H9 (cell line): ENCODE results near the gene ODAD2. TPM values are rescaled to one million over a fixed set of nuclear protein-coding genes. Genes with fewer than 3 reads are reported as not detected.

Experiments used
- DNase-seq: peaks from one replicate; pipeline ENCODE4 v3.0.0-alpha.2; 2017
- H2AFZ ChIP-seq: one replicate; pipeline ENCODE4 v1.6.1; 2013; ENCODE audit warnings: mild to moderate bottlenecking, low read length, control low read depth, moderate library complexity
- H2AK5ac ChIP-seq: 2 replicates; pipeline ENCODE4 v1.6.1; 2013; ENCODE audit warnings: low read length, control low read depth, mixed read lengths; ENCODE audit not compliant: insufficient read length
- H2BK120ac ChIP-seq: one replicate; pipeline ENCODE4 v1.6.1; 2013; ENCODE audit warnings: low read depth, mild to moderate bottlenecking, low read length, control low read depth, inconsistent platforms; ENCODE audit not compliant: poor library complexity, severe bottlenecking
- H2BK12ac ChIP-seq: 2 replicates; pipeline ENCODE4 v1.6.1; 2013; ENCODE audit warnings: low read length, control low read depth, mixed read lengths, low read depth; ENCODE audit not compliant: insufficient read length
- H2BK15ac ChIP-seq: 2 replicates; pipeline ENCODE4 v1.6.1; 2013; ENCODE audit warnings: low read depth, low read length, control low read depth
- H2BK20ac ChIP-seq: one replicate; pipeline ENCODE4 v1.6.1; 2013; ENCODE audit warnings: low read depth, mild to moderate bottlenecking, low read length, control low read depth, inconsistent platforms; ENCODE audit not compliant: poor library complexity, severe bottlenecking
- H2BK5ac ChIP-seq: 2 replicates; pipeline ENCODE4 v1.6.1; 2013; ENCODE audit warnings: low read length, control low read depth, mixed read lengths; ENCODE audit not compliant: insufficient read length
- H3K14ac ChIP-seq: 2 replicates; pipeline ENCODE4 v1.6.1; 2013; ENCODE audit warnings: low read length, control low read depth; ENCODE audit not compliant: insufficient read depth
- H3K18ac ChIP-seq: 2 replicates; pipeline ENCODE4 v1.6.1; 2013; ENCODE audit warnings: low read depth, mild to moderate bottlenecking, mixed read lengths, low read length, control low read depth; ENCODE audit not compliant: insufficient read length
- H3K23ac ChIP-seq: 2 replicates; pipeline ENCODE4 v1.6.1; 2013; ENCODE audit warnings: low read length, control low read depth, mixed read lengths, low read depth; ENCODE audit not compliant: insufficient read length
- H3K23me2 ChIP-seq: 2 replicates; pipeline ENCODE4 v1.6.1; 2013; ENCODE audit warnings: low read depth, mild to moderate bottlenecking, mixed read lengths, low read length, control low read depth; ENCODE audit not compliant: insufficient read length, poor library complexity, severe bottlenecking
- H3K27ac ChIP-seq: 2 replicates; pipeline ENCODE4 v1.5.1; 2013; ENCODE audit warnings: low read length, control low read depth, mixed read lengths, low read depth; ENCODE audit not compliant: insufficient read length
- H3K27me3 ChIP-seq: 2 replicates; pipeline ENCODE4 v1.6.1; 2013; ENCODE audit warnings: low read length, control low read depth, inconsistent platforms; ENCODE audit not compliant: insufficient read depth
- H3K4ac ChIP-seq: 2 replicates; pipeline ENCODE4 v1.6.1; 2013; ENCODE audit warnings: low read depth, mild to moderate bottlenecking, control low read depth, inconsistent platforms, low read length, moderate library complexity
- H3K4me1 ChIP-seq: 2 replicates; pipeline ENCODE4 v1.6.1; 2013; ENCODE audit warnings: low read length, control low read depth, inconsistent platforms; ENCODE audit not compliant: insufficient read depth
- H3K4me2 ChIP-seq: 2 replicates; pipeline ENCODE4 v1.6.1; 2013; ENCODE audit warnings: low read length, control low read depth, mixed read lengths; ENCODE audit not compliant: insufficient read length, insufficient read depth
- H3K56ac ChIP-seq: 2 replicates; pipeline ENCODE4 v1.6.1; 2013; ENCODE audit warnings: low read depth, mild to moderate bottlenecking, mixed read lengths, low read length, control low read depth; ENCODE audit not compliant: insufficient read length
- H3K79me1 ChIP-seq: 2 replicates; pipeline ENCODE4 v1.6.1; 2013; ENCODE audit warnings: low read depth, mild to moderate bottlenecking, moderate library complexity, low read length, control low read depth, inconsistent platforms; ENCODE audit not compliant: insufficient read depth, poor library complexity, severe bottlenecking
- H3K79me2 ChIP-seq: 2 replicates; pipeline ENCODE4 v1.6.1; 2013; ENCODE audit warnings: low read length, control low read depth, inconsistent platforms; ENCODE audit not compliant: insufficient read depth
- H3K9ac ChIP-seq: 2 replicates; pipeline ENCODE4 v1.6.1; 2013; ENCODE audit warnings: low read length, control low read depth, mixed read lengths; ENCODE audit not compliant: insufficient read length; ENCODE audit errors: extremely low read depth
- H3K9me3 ChIP-seq: one replicate; pipeline ENCODE4 v1.6.1; 2013; ENCODE audit warnings: low read depth, low read length, inconsistent platforms; ENCODE audit not compliant: control insufficient read depth
- H3T11ph ChIP-seq: one replicate; pipeline ENCODE4 v1.6.1; 2013; ENCODE audit warnings: mild to moderate bottlenecking, low read length, control low read depth, inconsistent platforms
- H4K20me1 ChIP-seq: one replicate; pipeline ENCODE4 v1.6.1; 2013; ENCODE audit not compliant: control insufficient read depth, insufficient read length, insufficient read depth
- H4K5ac ChIP-seq: 2 replicates; pipeline ENCODE4 v1.6.1; 2013; ENCODE audit warnings: low read depth, mild to moderate bottlenecking, mixed read lengths, low read length, control low read depth; ENCODE audit not compliant: insufficient read length
- H4K8ac ChIP-seq: replicated peaks from 2 replicates; pipeline ENCODE4 v1.6.1; 2013; ENCODE audit warnings: low read length, control low read depth, mixed read lengths, low read depth; ENCODE audit not compliant: insufficient read length
- H4K91ac ChIP-seq: 2 replicates; pipeline ENCODE4 v1.6.1; 2013; ENCODE audit warnings: low read depth, mild to moderate bottlenecking, moderate library complexity, mixed read lengths, low read length, control low read depth; ENCODE audit not compliant: insufficient read length
- H3K27ac Mint-ChIP-seq, 3 experiments: 2 replicates in 2 of 3; 3 replicates in 1 of 3; pipeline ENCODE4 v1.8.0; 2020 to 2021; ENCODE audit warnings: mixed read lengths in 3 of 3, mild to moderate bottlenecking in 1 of 3, moderate library complexity in 1 of 3
- H3K27me3 Mint-ChIP-seq: 2 replicates; pipeline ENCODE4 v1.8.0; 2021; ENCODE audit warnings: low read depth, mild to moderate bottlenecking, moderate library complexity, mixed read lengths
- H3K36me3 Mint-ChIP-seq, 3 experiments: 2 replicates in 2 of 3; 3 replicates in 1 of 3; pipeline ENCODE4 v1.8.0; 2020 to 2021; ENCODE audit warnings: low read depth in 3 of 3, mixed read lengths in 3 of 3; ENCODE audit not compliant: insufficient read depth in 1 of 3
- H3K4me1 Mint-ChIP-seq, 2 experiments: 2 replicates each; pipeline ENCODE4 v1.8.0; 2020; ENCODE audit warnings: mixed read lengths in 2 of 2
- H3K4me3 Mint-ChIP-seq, 2 experiments: 2 replicates in 1 of 2; 3 replicates in 1 of 2; pipeline ENCODE4 v1.8.0; 2020 to 2021; ENCODE audit warnings: mild to moderate bottlenecking in 2 of 2, mixed read lengths in 2 of 2, moderate library complexity in 1 of 2
- H3K9me3 Mint-ChIP-seq, 2 experiments: 2 replicates in 1 of 2; 3 replicates in 1 of 2; pipeline ENCODE4 v1.8.0; 2020; ENCODE audit warnings: mild to moderate bottlenecking in 2 of 2, mixed read lengths in 2 of 2, moderate library complexity in 1 of 2
- CTCF ChIP-seq: fragments of 200-600 bp; sonication (generic); conservative IDR thresholded peaks from 3 replicates; pipeline ENCODE4 v1.8.0; 2021; ENCODE audit warnings: antibody characterized with exemption, mild to moderate bottlenecking
- WGBS: extraction: QIAGEN DNeasy Blood & Tissue Kit; methylation state at CpG from one replicate; pipeline ENCODE4 v1.1.7; 2013; ENCODE audit warnings: missing lambda C conversion rate, low lambda C conversion rate, mixed read lengths; ENCODE audit not compliant: insufficient read length; ENCODE audit errors: extremely low coverage; 5-methylcytosine and 5-hydroxymethylcytosine counted together
- total RNA-seq: library from RNA; stranded (reverse); gene quantifications from 2 replicates; pipeline ENCODE4 v1.2.1, GENCODE V29; 2021

ODAD2 gene
- total RNA-seq, 1 experiment from 2014 or later: 4.5 TPM

- H2BK15ac ChIP-seq: no peak overlapping the region
- Mint-ChIP-seq H3K4me1 (peaks cover 3 to 5% of the 10 kb centered on the region in 2 experiments; a peak in 1 of 4 replicates), H3K36me3 (no peaks in the 10 kb centered on the region), H3K4me3 (no peak overlapping the region), H3K9me3 (no peaks in the 10 kb centered on the region), H3K27me3 (no peaks in the 10 kb centered on the region), H3K27ac (no peak overlapping the region)
- no peaks in the 10 kb centered on the region for H3K79me2 ChIP-seq
- TF ChIP-seq CTCF: no peak
- H2BK5ac ChIP-seq: no peak overlapping the region
- no peak overlapping the region for H3K4ac ChIP-seq
- H3K14ac ChIP-seq: no peak overlapping the region
- DNase-seq: no peak
- H3K56ac ChIP-seq: no peak overlapping the region
- no peaks in the 10 kb centered on the region for H4K20me1 ChIP-seq
- H3K18ac ChIP-seq: no peak overlapping the region
- H2AK5ac ChIP-seq: no peak overlapping the region
- WGBS: no CpG with 5 or more reads among the region's 4 CpGs
- no peak overlapping the region for H3K9ac ChIP-seq
- H3K23ac ChIP-seq: no peak overlapping the region
- no peak overlapping the region for H2BK120ac ChIP-seq
- H3T11ph ChIP-seq: no peak overlapping the region
- H3K4me1 ChIP-seq: no peaks in the 10 kb centered on the region; the same call in 1 of the 2 replicates
- no peaks in the 10 kb centered on the region for H3K27me3 ChIP-seq
- H4K5ac ChIP-seq: no peak overlapping the region
- no peak overlapping the region for H3K27ac ChIP-seq
- no peak overlapping the region for H2BK20ac ChIP-seq
- no peaks in the 10 kb centered on the region for H3K9me3 ChIP-seq
- no peak overlapping the region for H4K91ac ChIP-seq
- H3K79me1 ChIP-seq: no peaks in the 10 kb centered on the region
- H2BK12ac ChIP-seq: no peak overlapping the region
- H3K23me2 ChIP-seq: no peaks in the 10 kb centered on the region
- no peak overlapping the region for H2AFZ ChIP-seq
- no peak overlapping the region for H4K8ac ChIP-seq
- no peak overlapping the region for H3K4me2 ChIP-seq
Observed at GRCh38 chr10:28047061-28047460, 48.2 kb upstream of the ODAD2 start.
